GM12801 (cell line): Measurements from ENCODE around the gene NEDD4L.

Source experiments
- TF ChIP-seq, protein P1 (sequence below): IDR thresholded peaks from one replicate; pipeline ENCODE4 v1.5.1; 2011; ENCODE audit warnings: control low read depth; ENCODE audit not compliant: insufficient read length; ENCODE audit errors: extremely low read depth

NEDD4L gene

DNA sequence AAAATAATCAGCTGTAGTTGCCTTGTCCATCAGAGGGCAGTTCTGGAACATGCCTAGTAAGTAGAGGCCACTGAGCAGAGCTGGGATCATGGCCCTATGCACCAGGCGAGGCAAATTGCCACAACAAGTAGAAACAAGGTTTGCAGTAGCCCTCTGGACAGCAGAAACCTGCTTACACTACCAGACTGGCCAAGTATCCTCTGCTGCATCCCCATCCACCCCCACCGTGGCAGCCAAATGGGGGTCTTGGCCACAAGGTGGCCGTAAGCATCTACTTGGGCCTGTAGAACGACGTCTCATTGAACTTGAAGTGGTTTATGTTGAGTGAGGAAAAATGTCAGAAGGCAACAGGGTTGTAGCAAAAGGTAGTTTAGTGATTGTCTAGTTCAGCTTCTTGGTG is 343.7 kb downstream of the NEDD4L start:
- TF ChIP-seq, protein P1, sequence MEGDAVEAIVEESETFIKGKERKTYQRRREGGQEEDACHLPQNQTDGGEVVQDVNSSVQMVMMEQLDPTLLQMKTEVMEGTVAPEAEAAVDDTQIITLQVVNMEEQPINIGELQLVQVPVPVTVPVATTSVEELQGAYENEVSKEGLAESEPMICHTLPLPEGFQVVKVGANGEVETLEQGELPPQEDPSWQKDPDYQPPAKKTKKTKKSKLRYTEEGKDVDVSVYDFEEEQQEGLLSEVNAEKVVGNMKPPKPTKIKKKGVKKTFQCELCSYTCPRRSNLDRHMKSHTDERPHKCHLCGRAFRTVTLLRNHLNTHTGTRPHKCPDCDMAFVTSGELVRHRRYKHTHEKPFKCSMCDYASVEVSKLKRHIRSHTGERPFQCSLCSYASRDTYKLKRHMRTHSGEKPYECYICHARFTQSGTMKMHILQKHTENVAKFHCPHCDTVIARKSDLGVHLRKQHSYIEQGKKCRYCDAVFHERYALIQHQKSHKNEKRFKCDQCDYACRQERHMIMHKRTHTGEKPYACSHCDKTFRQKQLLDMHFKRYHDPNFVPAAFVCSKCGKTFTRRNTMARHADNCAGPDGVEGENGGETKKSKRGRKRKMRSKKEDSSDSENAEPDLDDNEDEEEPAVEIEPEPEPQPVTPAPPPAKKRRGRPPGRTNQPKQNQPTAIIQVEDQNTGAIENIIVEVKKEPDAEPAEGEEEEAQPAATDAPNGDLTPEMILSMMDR: no peak

DNA sequence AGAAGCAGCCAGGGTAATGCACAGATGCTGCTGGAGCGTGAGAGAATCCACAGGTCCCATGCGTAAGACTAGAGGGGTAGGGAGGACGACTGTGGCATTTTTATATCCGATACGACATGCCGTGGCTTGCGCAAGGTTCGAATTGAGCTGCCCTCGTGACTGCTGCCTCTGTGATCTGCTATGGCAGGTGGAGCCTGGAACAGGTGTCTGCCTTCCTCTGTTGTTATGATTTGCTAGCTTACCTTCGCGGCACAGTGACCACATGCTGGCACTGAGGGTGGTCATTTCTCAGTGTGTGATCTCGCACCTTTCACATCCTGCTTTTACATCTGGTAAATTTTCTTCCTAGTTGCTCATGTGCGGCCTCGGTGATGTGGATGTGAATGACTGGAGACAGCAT is 344.7 kb downstream of the NEDD4L start:
- TF ChIP-seq, protein P1: no peak

DNA sequence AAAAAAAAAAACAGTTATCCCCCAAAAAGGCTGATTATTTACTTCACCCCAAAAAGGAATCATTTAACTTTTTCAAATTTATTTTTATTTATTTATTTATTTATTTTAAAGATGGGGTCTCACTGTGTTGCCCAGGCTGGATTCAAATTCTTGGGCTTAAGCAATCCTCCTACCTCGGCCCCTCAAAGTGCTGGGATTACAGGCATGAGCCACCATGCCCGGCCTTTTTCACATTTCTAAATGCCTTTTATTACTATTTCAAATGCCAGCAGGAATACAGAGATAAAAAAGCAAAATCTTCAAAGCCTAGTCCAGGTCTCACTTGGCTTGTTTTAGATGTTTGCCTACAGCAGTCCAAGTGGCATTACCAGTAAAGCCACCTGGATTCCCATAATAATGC is 345.7 kb downstream of the NEDD4L start:
- TF ChIP-seq, protein P1: no peak

DNA sequence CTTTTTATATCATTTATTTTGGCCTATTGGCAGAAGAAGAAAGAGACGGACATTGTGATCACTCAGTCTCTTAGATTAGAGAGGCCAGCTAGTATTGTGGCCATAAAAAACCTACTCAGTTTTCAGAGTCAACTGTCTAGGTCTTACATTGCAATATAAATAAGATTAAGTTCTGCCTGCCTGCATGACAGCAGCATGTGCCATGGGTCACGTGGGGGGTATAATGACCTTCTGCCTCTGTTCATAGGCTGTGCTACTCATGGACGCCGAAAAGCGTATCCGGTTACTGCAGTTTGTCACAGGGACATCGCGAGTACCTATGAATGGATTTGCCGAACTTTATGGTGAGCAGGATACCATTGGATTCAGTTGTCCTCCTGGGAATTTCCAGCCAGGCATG is 346.4 kb downstream of the NEDD4L start:
- TF ChIP-seq, protein P1: no peak

DNA sequence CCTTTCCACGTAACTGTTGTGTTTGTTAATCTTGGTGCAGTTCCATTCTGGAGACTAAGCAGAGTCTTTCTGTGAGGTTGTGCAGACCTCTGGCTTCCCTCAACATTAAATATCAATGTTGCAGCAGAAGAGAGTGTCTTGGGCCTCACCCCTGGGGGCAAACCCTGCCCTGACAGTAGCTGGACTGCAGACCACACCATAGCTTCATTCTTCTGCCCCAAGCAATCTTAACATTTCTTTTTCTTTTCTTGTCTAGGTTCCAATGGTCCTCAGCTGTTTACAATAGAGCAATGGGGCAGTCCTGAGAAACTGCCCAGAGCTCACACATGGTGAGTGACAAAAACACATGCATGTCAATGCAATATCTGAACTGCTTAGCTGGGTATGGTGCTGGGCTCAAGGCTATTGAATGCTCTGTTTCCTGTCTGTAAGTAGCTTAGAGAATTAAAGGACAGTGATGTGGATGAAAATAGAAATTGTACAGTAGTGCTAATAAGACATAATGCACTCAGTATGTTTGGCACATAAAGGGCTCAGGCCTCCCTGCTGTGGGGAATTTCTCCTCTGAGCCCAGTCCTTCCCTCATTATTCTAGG is 347.3 kb downstream of the NEDD4L start:
- TF ChIP-seq, protein P1: no peak

DNA sequence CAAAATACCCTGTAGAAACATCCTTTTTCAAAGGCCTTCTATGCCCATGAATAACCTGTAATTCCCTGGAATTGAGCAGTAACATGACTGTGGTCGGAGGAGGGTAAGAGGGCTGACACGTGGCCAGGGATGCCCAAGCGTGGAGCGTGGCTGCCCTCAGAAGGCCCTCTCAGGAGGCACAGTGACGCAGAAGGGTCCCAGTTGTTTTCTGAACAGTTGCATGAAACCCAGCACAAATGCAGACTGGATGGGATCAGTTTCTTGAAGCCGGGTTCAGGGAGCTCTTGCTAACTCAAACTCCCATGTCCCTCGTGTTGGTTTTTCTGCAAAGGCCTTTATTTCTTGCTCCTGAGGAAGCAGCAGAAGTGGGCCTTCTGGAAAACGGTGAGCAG is 347.9 kb downstream of the NEDD4L start:
- TF ChIP-seq, protein P1: no peak

DNA sequence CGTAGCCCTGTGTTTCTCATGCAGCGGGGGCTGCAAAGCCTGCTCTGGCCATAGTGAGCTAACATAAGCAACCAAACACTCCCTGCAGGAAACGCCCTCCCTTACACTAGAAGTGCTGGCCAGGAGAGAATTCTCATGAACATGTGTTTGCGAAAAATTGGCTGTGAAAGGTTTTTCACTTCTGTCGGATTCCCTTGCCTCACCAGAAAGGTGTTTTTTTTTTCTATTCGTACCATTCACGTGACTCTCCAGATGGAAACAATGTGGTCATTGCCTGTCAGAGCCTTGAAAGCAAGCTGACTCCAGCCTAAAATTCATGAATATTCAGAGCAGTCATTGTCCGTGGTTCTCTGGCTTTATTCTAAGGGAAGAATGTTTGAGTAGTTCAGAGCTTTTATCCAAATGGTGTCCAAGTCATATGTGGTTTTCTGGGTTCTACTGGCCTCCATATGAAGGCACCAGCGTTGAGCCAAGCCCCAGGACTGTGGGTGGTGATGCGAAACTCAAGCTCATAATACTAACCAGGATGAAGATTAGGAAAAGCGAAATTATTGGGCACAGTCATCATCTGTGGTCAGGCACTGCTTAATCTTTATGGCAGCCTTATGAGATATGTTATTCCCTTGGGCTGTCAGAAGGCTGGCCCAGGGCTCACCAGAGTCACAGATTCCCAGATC is 348.4 kb downstream of the NEDD4L start:
- TF ChIP-seq, protein P1: no peak
